ENCODE data around the gene COL4A2. TPM values are rescaled to one million over a fixed set of nuclear protein-coding genes. Genes with fewer than 3 reads are reported as not detected.

Gene COL4A2
- total and polyA plus RNA-seq, 11 donors, result 92.4 to 377 (median 166) TPM

DNA sequence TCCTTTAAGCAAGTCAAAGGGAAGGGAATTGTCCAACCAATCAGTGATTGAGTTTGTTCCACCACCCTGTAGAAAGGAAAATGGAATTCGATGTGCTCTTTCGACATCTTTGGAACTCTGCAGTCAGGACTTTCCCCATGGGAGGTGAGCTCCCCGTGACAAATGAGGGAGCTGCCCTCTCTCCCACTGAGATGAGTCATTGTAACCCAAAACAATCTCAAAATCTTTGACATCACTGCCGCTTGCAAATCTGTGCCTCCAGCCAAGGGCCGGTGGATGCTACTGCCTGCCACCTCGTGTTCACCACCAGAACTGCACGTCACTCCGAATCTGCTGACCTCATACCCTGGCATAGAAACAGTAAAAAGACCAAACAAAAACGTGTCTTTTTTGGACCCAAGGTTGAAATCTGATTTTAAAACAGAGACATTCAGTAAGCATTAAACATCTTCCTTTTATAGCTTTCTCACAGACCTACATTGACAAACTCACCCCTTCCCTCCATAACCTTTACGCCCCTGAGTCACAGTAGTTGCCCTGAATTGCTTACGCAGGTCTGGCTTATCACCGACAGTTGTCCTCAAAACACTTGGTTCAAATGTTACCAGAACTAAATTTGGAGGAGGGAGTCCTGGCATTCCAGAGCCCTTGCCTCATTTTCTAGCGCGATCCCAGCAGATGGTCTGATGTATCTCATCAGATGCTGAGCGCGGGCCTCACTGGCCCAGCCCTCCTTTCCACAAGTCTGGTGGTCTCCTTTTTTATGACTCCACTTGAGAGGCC is 105.2 kb downstream of the COL4A2 start:
- 20 to 23% (median 23%) methylated on average over 16 of the region's 16 CpGs for WGBS, 4 donors
- Histone ChIP-seq H3K36me3 (peaks cover 0 to 10% (median 0%) of the 10 kb centered on the region in 9 donors), H3K4me1 (peaks cover 11 to 97% (median 76%) of the 10 kb centered on the region in 12 donors), H3K27ac (peak overlapping the region; percentile 51 to 95 (median 83)), H3K27me3 (no peaks in the 10 kb centered on the region), H3K9me3 (no peaks in the 10 kb centered on the region), H3K4me3 (no peak overlapping the region)
- DNase-seq (peak; percentile 87 to 92 (median 88)), ATAC-seq (peak; percentile 80 to 86 (median 83))
- intact Hi-C loops (cut with DNase I), result loop anchor here (2.0 to 10.0 kb wide), 11 partner anchors 50 to 190 kb away; partner anchors contain the start of genes COL4A1 (in 7 of the 10) and COL4A2 (in 7 of the 10)
- TF ChIP-seq CTCF (IDR thresholded peaks at IDR 0.05) (peak; percentile 87 to 99 (median 92)), POLR2A (IDR thresholded peaks at IDR 0.05) (peak in 1 of 2 donors; percentile 26)

GRCh38 chr13:110413016-110413675 is 106.1 kb downstream of the COL4A2 start:
- intact Hi-C loops (cut with DNase I), result loop anchor here (2.0 to 10.0 kb wide), 11 partner anchors 51 to 191 kb away; partner anchors contain the start of genes COL4A1 (in 7 of the 10) and COL4A2 (in 7 of the 10)
- no peak for ATAC-seq
- Histone ChIP-seq H3K4me3 (no peak overlapping the region), H3K27ac (peak overlapping the region; percentile 45 to 95 (median 83)), H3K9me3 (no peaks in the 10 kb centered on the region), H3K4me1 (peaks cover 16 to 97% (median 77%) of the 10 kb centered on the region in 12 donors), H3K27me3 (no peaks in the 10 kb centered on the region), H3K36me3 (peaks cover 0 to 10% (median 0%) of the 10 kb centered on the region in 9 donors)
- 68 to 76% (median 73%) methylated on average over 17 of the region's 17 CpGs for WGBS, 4 donors
- DNase-seq, result no peak
- no peak for TF ChIP-seq CTCF (IDR thresholded peaks at IDR 0.05)
- no peak for TF ChIP-seq POLR2A (IDR thresholded peaks at IDR 0.05)

- H3K27me3 ChIP-seq, result no peaks in the 10 kb centered on the region
- intact Hi-C loops (cut with DNase I), result loop anchor here (2.0 to 10.0 kb wide), 11 partner anchors 51 to 191 kb away; partner anchors contain the start of genes COL4A1 (in 7 of the 10) and COL4A2 (in 7 of the 10)
- no peaks in the 10 kb centered on the region for H3K9me3 ChIP-seq
- ATAC-seq (no peak), DNase-seq (no peak)
- no peak for TF ChIP-seq POLR2A (IDR thresholded peaks at IDR 0.05)
- TF ChIP-seq CTCF (IDR thresholded peaks at IDR 0.05), result no peak
- H3K27ac ChIP-seq, result peak overlapping the region in 11 of 12 donors; percentile 45 to 95 (median 84)
- H3K36me3 ChIP-seq, result peaks cover 0 to 10% (median 0%) of the 10 kb centered on the region in 9 donors
- WGBS, 4 donors, result 75 to 92% (median 83%) methylated on average over 3 to 6 of the region's 6 CpGs
- no peak overlapping the region for H3K4me3 ChIP-seq
- peaks cover 18 to 97% (median 79%) of the 10 kb centered on the region in 12 donors for H3K4me1 ChIP-seq
Observed at GRCh38 chr13:110413676-110414040, 106.6 kb downstream of the COL4A2 start.
